Measurements from ENCODE around the gene FUT3.

GRCh38 chr19:5839065-5840017 is 11.9 kb downstream of the FUT3 start, which contains the start of gene FUT6:
- TF ChIP-seq CTCF (conservative IDR thresholded peaks at IDR 0.05 in 1 of 2, IDR thresholded peaks at IDR 0.05 in 1 of 2; ENCODE audit: low read depth in 1 of 2, low read length in 2 of 2) (no peak), EZH2 (IDR thresholded peaks at IDR 0.05; ENCODE audit: low read length, missing control alignments) (no peak)
